Psoas muscle (tissue), 8 donors: Measurements from ENCODE around the gene SUPT20HL1. TPM values are rescaled to one million over a fixed set of nuclear protein-coding genes. Genes with fewer than 3 reads are reported as not detected.

Experiments
- ATAC-seq, 4 donors: fragments of 200-7000 bp; cut with Tn5 transposase; one replicate each; pipeline ENCODE4 v1.9.1; 2020; ENCODE audit warnings: moderate library complexity in 3 of 4, mild to moderate bottlenecking in 2 of 4
- DNase-seq, 2 donors: peaks; one replicate each; pipeline ENCODE4 v3.0.0-alpha.2; 2020
- H3K27ac ChIP-seq: fragments of 200-600 bp; one replicate; pipeline ENCODE4 v1.8.0; 2022
- H3K27me3 ChIP-seq, 3 donors: fragments of 200-600 bp in 1 of 3; one replicate each; pipeline versions ENCODE4 v1.6.1 to v1.8.0; 2013 to 2022; ENCODE audit warnings: low read length in 2 of 3, mild to moderate bottlenecking in 2 of 3, moderate library complexity in 1 of 3; ENCODE audit not compliant: insufficient read depth in 3 of 3
- H3K36me3 ChIP-seq, 2 donors: fragments of 200-600 bp in 1 of 2; one replicate each; pipeline versions ENCODE4 v1.6.1 to v1.8.0; 2013 to 2022; ENCODE audit warnings: low read depth in 1 of 2, mild to moderate bottlenecking in 1 of 2, moderate library complexity in 1 of 2; ENCODE audit not compliant: insufficient read depth in 1 of 2
- H3K4me1 ChIP-seq: fragments of 200-600 bp; one replicate; pipeline ENCODE4 v1.8.0; 2022
- H3K4me3 ChIP-seq: fragments of 200-600 bp; one replicate; pipeline ENCODE4 v1.8.0; 2022; ENCODE audit warnings: mild to moderate bottlenecking
- H3K9me3 ChIP-seq: fragments of 200-600 bp; one replicate; pipeline ENCODE4 v1.8.0; 2022
- CTCF ChIP-seq: fragments of 200-600 bp; IDR thresholded peaks from one replicate; pipeline ENCODE4 v1.8.0; 2022; ENCODE audit warnings: antibody characterized with exemption
- intact Hi-C, 2 donors: fragments of 100-400 bp; cut with DNase I; formaldehyde crosslinking; loops; one replicate each; pipeline versions ENCODE4 v1.11.0 to v1.14.2; 2022
- polyA plus RNA-seq, 3 donors: library from polyadenylated mRNA; stranded (reverse); fragments of 200-250 nt; gene quantifications; one replicate each; pipeline ENCODE4 v1.2.3, GENCODE V29; 2013
- total RNA-seq, 4 donors: library from RNA; stranded (reverse); fragmentation: NEBNext Ultra II Directional in 2 of 4; extraction: Animal tissue kit (Norgen Biotek cat#: 25700) in 2 of 4; gene quantifications; one replicate each; pipeline versions ENCODE4 v1.2.1 to v1.2.4, GENCODE V29; 2021 to 2023
- donor health status: healthy with polysubstance abuse.
- donor health status: DM: no; HTN: no; CAD: no; lungs with moderate emphysema.
- donor health status: Bipolar disorder and iron deficiency.
- donor health status: healthy.
- donor health status: DM: yes; HTN: yes; CAD: no.
- donor health status: DM: no; HTN: no; CAD: no.
- donor health status: DM: no; HTN: no; CAD: no.
- donor health status: DM: yes; HTN: yes; CAD: no.

SUPT20HL1 gene
- total and polyA plus RNA-seq, 7 donors, result not detected

GRCh38 chrX:24405959-24406358, 45.5 kb downstream of the SUPT20HL1 start:
- Histone ChIP-seq H3K27me3 (peaks cover 0 to 4% (median 0%) of the 10 kb centered on the region in 3 donors), H3K9me3 (no peaks in the 10 kb centered on the region), H3K4me3 (no peak overlapping the region), H3K4me1 (no peaks in the 10 kb centered on the region), H3K27ac (no peak overlapping the region), H3K36me3 (no peaks in the 10 kb centered on the region)
- intact Hi-C loops, result no loop called here
- DNase-seq (no peak), ATAC-seq (no peak)
- no peak for TF ChIP-seq CTCF

Other genes with a start within 250 kb of the SUPT20HL1 start
- 10 to 100 TPM; 55.4 to 72.3 (median 60.6) TPM for gene ZFX, start 210.9 kb upstream of the SUPT20HL1 start, total RNA-seq
- 10 to 100 TPM in 1 of 3 donors, 1 to 10 TPM in 2; 3.8 to 14.9 (median 9.6) TPM for gene ZFX, start 210.9 kb upstream of the SUPT20HL1 start, polyA plus RNA-seq
- gene SUPT20HL2, start 46.6 kb upstream of the SUPT20HL1 start, total RNA-seq, result not detected
- gene SUPT20HL2, start 46.6 kb upstream of the SUPT20HL1 start, polyA plus RNA-seq, result not detected
- gene PDK3, start 104.6 kb downstream of the SUPT20HL1 start, total RNA-seq, result 1 to 10 TPM; 1.7 to 3.2 (median 2.3) TPM
- gene PDK3, start 104.6 kb downstream of the SUPT20HL1 start, polyA plus RNA-seq, result 1 to 10 TPM in 1 of 3 donors, under 1 TPM in 2; 0.45 to 1.3 (median 0.61) TPM